Cardiac muscle cell (in vitro differentiated cells and primary cell): ENCODE data around the gene FBXL14. TPM values are rescaled to one million over a fixed set of nuclear protein-coding genes. Genes with fewer than 3 reads are reported as not detected.

Source experiments
- DNase-seq, 2 donors: peaks; one replicate each; pipeline versions ENCODE4 v3.0.0 to v3.0.0-alpha.2; 2010 to 2017; ENCODE audit warnings: low read depth in 1 of 2, low spot score in 1 of 2
- H3K27ac ChIP-seq: fragments of 200-600 bp; sonication (generic); 2 replicates; pipeline ENCODE4 v1.5.1; 2016
- H3K27me3 ChIP-seq: fragments of 200-600 bp; sonication (generic); 2 replicates; pipeline ENCODE4 v1.6.0; 2016; ENCODE audit warnings: control low read depth
- H3K36me3 ChIP-seq: fragments of 200-600 bp; sonication (generic); 2 replicates; pipeline ENCODE4 v1.5.1; 2016; ENCODE audit warnings: control low read depth
- H3K4me1 ChIP-seq: fragments of 200-600 bp; sonication (generic); 2 replicates; pipeline ENCODE4 v1.8.1; 2017; ENCODE audit warnings: low read depth, mild to moderate bottlenecking, mixed run types
- H3K4me3 ChIP-seq: fragments of 200-600 bp; sonication (generic); 2 replicates; pipeline ENCODE4 v1.5.1; 2016; ENCODE audit warnings: mild to moderate bottlenecking
- H3K9me3 ChIP-seq: fragments of 200-600 bp; sonication (generic); 2 replicates; pipeline ENCODE4 v1.5.1; 2017; ENCODE audit warnings: low read depth, mild to moderate bottlenecking, control low read depth
- polyA plus RNA-seq: library from polyadenylated mRNA; unstranded; fragments of >200 nt; fragmentation: Nextera tagmentation; extraction: Ambion mirVana; gene quantifications from 2 replicates; pipeline ENCODE4 v1.2.1, GENCODE V29; 2016
- total RNA-seq: library from RNA; depleted of rRNA; stranded (reverse); fragments of >200 nt; gene quantifications from 2 replicates; pipeline ENCODE4 v1.2.3, GENCODE V29; 2016
- TF ChIP-seq, protein P1 (sequence below): IDR thresholded peaks from 2 replicates; pipeline ENCODE4 v1.5.1; 2012; ENCODE audit warnings: low read depth, mild to moderate bottlenecking, low read length

FBXL14 gene
- total and polyA plus RNA-seq, 2 experiments from 2014 or later, result 17.8 to 27.8 TPM

DNA sequence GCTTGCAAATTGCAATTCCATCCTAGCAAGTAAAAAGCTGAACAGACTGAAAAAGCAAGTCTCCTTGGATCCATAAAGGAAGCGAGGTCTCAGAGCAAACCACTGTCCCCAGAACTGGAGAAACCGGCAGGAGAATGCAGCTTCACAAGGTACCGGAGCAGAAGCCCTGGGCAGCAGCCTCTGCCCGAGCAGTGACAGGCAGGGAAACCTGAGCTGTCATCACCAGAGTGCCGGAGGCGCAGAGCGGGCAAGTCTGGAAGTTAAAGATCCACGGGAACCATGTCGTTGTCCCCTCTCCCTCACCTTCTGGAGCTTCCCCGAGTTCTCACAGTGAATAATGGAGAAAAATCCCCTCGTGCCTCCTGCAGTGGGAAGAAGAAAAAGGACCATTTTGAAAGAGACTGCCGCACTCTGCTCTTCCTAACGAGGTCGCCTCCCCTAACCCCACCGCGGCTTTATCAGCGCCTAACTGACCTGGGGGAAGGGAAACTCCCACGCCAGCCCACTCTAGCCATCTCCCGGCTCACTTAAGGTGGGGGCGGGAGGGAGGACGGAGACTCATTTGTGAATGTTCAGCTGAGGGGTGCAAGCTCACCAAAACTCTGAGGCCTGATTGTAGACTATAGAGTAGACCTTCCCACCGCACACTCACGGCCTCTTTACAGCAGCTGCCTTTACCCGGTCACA is 27.8 kb downstream of the FBXL14 start:
- Histone ChIP-seq H3K27me3 (no peaks in the 10 kb centered on the region), H3K36me3 (no peaks in the 10 kb centered on the region), H3K9me3 (no peaks in the 10 kb centered on the region), H3K4me3 (no peak overlapping the region), H3K27ac (no peak overlapping the region), H3K4me1 (peaks cover 20% of the 10 kb centered on the region)
- DNase-seq, result peak in 1 of 2 donors; percentile 50
- TF ChIP-seq, protein P1, sequence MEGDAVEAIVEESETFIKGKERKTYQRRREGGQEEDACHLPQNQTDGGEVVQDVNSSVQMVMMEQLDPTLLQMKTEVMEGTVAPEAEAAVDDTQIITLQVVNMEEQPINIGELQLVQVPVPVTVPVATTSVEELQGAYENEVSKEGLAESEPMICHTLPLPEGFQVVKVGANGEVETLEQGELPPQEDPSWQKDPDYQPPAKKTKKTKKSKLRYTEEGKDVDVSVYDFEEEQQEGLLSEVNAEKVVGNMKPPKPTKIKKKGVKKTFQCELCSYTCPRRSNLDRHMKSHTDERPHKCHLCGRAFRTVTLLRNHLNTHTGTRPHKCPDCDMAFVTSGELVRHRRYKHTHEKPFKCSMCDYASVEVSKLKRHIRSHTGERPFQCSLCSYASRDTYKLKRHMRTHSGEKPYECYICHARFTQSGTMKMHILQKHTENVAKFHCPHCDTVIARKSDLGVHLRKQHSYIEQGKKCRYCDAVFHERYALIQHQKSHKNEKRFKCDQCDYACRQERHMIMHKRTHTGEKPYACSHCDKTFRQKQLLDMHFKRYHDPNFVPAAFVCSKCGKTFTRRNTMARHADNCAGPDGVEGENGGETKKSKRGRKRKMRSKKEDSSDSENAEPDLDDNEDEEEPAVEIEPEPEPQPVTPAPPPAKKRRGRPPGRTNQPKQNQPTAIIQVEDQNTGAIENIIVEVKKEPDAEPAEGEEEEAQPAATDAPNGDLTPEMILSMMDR, result no peak

DNA sequence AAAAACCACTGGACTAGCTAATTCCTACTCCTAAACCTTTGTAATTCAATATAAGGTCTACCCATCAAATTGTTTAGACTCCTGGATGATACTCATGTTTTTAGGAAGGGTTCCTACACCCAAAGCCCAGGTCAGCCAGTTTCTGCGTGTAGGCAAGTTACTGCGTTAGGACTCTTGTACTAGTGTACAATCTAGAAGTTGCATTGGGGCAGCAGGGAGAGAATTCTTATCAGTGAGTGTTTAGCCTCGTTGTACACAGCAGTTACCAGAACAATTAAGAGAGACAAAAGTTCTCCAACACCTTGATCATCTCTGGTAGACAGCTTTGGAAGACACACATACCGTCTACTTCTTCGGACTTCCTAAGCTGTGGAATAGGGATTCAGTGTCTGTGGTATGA is 29.2 kb downstream of the FBXL14 start:
- TF ChIP-seq, protein P1, result no peak
- H3K4me3 ChIP-seq, result no peak overlapping the region
- H3K4me1 ChIP-seq, result peaks cover 20% of the 10 kb centered on the region
- DNase-seq, result no peak
- H3K27me3 ChIP-seq, result no peaks in the 10 kb centered on the region
- H3K27ac ChIP-seq, result no peak overlapping the region
- H3K36me3 ChIP-seq, result no peaks in the 10 kb centered on the region
- no peaks in the 10 kb centered on the region for H3K9me3 ChIP-seq

DNA sequence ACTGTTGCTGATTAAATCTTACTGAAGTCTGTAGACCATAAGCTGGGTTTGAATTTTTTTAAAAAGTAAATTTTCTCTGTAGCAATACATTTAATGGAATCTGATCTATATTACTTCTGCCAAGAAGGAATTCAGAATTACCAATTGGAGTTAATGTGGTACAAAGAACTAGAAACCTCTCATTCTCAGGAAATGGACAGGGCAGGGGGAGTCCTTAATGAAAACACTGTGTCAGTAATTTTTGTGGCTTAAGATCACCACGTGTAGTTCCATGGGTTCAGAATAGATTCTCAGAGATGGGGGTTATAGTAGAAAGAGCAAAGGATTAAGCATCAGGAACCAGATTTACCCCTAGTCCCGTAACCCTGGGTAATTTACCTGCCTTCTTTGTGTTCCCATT is 30.3 kb downstream of the FBXL14 start:
- no peak overlapping the region for H3K4me3 ChIP-seq
- peaks cover 29% of the 10 kb centered on the region for H3K4me1 ChIP-seq
- H3K27me3 ChIP-seq, result no peaks in the 10 kb centered on the region
- no peak overlapping the region for H3K27ac ChIP-seq
- TF ChIP-seq, protein P1, result no peak
- H3K9me3 ChIP-seq, result no peaks in the 10 kb centered on the region
- DNase-seq, result no peak
- no peaks in the 10 kb centered on the region for H3K36me3 ChIP-seq

DNA sequence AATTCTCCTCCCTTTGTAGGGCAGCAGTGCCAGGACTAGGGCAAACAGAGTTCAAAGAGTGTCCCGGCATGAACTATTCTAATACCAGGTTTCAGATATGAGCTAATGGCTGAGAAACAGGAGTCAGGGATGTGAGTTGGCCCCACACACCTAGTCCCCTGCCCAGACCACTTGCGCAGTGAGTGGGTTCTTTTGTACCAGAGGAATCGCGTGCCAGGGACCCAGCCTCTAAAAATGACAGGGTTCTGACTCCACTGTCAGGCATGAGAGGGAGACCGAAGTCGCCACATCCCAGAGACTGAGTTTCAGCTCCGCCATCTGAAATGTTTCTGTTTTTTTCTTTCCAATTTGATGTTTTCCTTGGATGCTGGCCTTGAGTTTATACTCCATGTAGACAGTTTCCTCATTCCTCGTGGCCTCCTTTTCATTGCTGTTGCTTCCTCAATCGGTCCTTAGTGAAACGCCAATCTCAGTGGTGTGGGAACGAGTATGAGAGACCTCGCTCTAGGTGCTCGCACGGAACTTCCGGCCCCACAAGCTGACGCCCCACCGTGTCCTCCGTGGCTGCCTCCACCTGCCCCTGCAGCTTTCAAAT is 31.5 kb downstream of the FBXL14 start:
- H3K36me3 ChIP-seq, result no peaks in the 10 kb centered on the region
- peak in 1 of 2 donors; percentile 24 for DNase-seq
- no peak overlapping the region for H3K27ac ChIP-seq
- H3K4me3 ChIP-seq, result no peak overlapping the region
- TF ChIP-seq, protein P1, result no peak
- H3K27me3 ChIP-seq, result no peaks in the 10 kb centered on the region
- H3K4me1 ChIP-seq, result peaks cover 29% of the 10 kb centered on the region
- no peaks in the 10 kb centered on the region for H3K9me3 ChIP-seq

DNA sequence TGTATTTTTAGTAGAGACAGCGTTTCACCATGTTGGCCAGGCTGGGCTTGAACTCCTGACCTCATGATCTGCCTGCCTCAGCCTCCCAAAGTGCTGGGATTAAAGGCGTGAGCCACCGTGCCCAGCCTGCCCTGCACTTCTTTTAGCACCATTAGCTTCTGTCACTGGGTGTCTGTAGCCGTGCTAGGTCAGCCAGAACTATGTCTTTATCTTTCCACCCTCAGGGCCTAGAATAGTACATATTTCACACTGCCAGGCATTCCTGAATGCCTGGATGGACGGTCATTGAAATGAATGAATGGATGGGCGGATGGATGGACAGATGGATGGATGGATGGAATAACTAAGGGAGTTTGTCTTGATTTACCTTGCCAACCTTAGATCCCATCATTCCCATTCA is 33.7 kb downstream of the FBXL14 start:
- TF ChIP-seq, protein P1, result no peak
- H3K4me3 ChIP-seq, result no peak overlapping the region
- H3K4me1 ChIP-seq, result peaks cover 16% of the 10 kb centered on the region
- no peak for DNase-seq
- H3K27ac ChIP-seq, result peak overlapping the region; percentile 58
- H3K27me3 ChIP-seq, result no peaks in the 10 kb centered on the region
- H3K36me3 ChIP-seq, result no peaks in the 10 kb centered on the region
- no peaks in the 10 kb centered on the region for H3K9me3 ChIP-seq
